Suprapubic skin (tissue), 4 donors: ENCODE results near the gene MARCKSL1.

Experiments used
- EP300 ChIP-seq: sonication (generic); formaldehyde crosslinking; IDR thresholded peaks from one replicate; pipeline ENCODE4 v1.6.1; 2017; ENCODE audit warnings: antibody characterized with exemption
- POLR2AphosphoS5 ChIP-seq, 3 donors: sonication (generic); formaldehyde crosslinking; IDR thresholded peaks; one replicate each; pipeline ENCODE4 v1.6.1; 2017; ENCODE audit warnings: antibody characterized with exemption in 3 of 3
- TF ChIP-seq, protein P1 (sequence below), 2 donors: fragments of 200-600 bp in 1 of 2; fragments of 450-650 bp in 1 of 2; sonication (generic) in 1 of 2; IDR thresholded peaks; one replicate each; pipeline ENCODE4 v1.5.1; 2016 to 2019; ENCODE audit warnings: antibody characterized with exemption in 2 of 2, mild to moderate bottlenecking in 1 of 2, moderate library complexity in 1 of 2

DNA sequence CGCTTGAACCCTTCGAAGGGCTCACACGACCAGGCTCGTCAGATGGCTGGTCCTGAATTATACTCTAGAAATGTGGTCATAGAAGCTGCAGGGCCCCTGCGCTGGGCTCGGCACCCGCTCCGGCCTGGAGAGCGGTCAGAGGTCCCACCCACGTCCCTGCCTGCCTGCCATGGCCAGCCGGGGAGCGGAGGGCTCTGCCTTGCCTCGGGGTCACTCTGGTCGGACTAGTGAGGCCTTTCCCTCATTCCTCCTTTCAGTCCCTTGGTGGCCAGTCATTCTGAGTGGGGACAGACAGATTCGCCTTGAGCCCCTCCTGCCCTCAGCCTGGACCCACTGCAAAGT lies 529 bp upstream of the MARCKSL1 start:
- TF ChIP-seq EP300 = no peak
- TF ChIP-seq, protein P1, sequence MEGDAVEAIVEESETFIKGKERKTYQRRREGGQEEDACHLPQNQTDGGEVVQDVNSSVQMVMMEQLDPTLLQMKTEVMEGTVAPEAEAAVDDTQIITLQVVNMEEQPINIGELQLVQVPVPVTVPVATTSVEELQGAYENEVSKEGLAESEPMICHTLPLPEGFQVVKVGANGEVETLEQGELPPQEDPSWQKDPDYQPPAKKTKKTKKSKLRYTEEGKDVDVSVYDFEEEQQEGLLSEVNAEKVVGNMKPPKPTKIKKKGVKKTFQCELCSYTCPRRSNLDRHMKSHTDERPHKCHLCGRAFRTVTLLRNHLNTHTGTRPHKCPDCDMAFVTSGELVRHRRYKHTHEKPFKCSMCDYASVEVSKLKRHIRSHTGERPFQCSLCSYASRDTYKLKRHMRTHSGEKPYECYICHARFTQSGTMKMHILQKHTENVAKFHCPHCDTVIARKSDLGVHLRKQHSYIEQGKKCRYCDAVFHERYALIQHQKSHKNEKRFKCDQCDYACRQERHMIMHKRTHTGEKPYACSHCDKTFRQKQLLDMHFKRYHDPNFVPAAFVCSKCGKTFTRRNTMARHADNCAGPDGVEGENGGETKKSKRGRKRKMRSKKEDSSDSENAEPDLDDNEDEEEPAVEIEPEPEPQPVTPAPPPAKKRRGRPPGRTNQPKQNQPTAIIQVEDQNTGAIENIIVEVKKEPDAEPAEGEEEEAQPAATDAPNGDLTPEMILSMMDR (IDR thresholded peaks at IDR 0.05) = no peak
- TF ChIP-seq POLR2AphosphoS5 (IDR thresholded peaks at IDR 0.05) = no peak
